ENCODE data around the gene EFNA2.
"Not testable (repeated sequence)": the region's sequence is repeated elsewhere in the genome, so short reads cannot be mapped to it uniquely, and the experiment has no call there.

The EFNA2 gene

DNA sequence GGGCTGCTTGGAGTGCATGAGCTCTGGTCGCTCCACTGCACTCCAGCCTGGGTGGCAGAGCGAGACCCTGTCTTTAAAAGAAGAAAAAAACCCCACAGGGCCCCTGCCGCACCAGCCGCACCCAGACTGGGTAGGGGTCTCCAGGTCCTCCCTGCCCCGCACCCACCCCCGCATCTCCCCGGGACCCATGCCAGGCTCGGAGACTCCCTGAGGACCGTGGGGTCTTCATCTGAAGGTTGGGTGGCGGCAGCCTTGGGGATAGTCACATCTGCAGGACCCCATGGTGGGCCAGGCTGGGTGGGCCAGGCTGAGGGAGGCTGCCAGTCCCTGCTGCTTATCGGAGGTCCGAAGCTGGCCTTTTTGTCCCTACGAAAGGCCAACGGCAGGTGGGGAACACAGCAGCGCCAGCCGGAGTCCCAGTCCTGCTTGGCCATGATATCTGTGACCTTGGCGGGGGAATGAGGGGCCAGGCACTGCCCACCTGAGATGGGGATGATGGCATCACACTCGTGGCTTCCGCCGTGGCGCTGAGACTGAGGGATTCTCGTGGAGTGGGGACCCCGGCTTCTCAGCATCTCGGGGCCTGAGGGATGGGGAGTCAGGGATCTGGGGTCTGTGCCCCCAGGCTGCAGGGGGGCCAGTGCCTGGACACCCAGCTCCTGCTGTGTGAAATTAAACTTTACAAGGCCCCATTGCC, 11.1 kb downstream of the EFNA2 start:
- H3K4me3 ChIP-seq (ENCODE audit: low read depth, low read length) = no peak overlapping the region
- TF ChIP-seq, protein P1, sequence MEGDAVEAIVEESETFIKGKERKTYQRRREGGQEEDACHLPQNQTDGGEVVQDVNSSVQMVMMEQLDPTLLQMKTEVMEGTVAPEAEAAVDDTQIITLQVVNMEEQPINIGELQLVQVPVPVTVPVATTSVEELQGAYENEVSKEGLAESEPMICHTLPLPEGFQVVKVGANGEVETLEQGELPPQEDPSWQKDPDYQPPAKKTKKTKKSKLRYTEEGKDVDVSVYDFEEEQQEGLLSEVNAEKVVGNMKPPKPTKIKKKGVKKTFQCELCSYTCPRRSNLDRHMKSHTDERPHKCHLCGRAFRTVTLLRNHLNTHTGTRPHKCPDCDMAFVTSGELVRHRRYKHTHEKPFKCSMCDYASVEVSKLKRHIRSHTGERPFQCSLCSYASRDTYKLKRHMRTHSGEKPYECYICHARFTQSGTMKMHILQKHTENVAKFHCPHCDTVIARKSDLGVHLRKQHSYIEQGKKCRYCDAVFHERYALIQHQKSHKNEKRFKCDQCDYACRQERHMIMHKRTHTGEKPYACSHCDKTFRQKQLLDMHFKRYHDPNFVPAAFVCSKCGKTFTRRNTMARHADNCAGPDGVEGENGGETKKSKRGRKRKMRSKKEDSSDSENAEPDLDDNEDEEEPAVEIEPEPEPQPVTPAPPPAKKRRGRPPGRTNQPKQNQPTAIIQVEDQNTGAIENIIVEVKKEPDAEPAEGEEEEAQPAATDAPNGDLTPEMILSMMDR (IDR thresholded peaks at IDR 0.05; ENCODE audit: low read depth, low read length) = no peak

DNA sequence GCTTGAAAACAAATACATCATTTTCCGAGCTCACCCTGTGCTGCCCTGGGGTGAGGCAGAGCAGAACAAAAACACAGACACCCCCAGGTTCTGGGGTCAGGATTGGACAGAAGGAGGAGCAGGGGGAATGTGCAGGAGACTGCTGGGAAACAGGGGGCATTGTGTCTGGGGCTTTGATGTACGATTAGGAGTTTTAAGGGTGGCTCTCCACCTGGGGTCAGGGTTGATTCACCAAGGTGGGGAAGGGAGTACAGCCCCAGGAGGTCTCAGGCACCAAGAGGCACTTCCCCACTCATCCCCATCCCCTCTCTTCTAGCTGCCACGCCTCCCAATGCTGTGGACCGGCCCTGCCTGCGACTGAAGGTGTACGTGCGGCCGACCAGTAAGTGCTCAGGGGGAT, 12.6 kb downstream of the EFNA2 start:
- H3K4me3 ChIP-seq (ENCODE audit: low read depth, low read length) = no peak overlapping the region
- TF ChIP-seq, protein P1 (IDR thresholded peaks at IDR 0.05; ENCODE audit: low read depth, low read length) = no peak

- TF ChIP-seq, protein P1 (IDR thresholded peaks at IDR 0.05; ENCODE audit: low read depth, low read length) = no peak
- H3K4me3 ChIP-seq (ENCODE audit: low read depth, low read length) = no peak overlapping the region
Observed at GRCh38 chr19:1299801-1300200, 14.1 kb downstream of the EFNA2 start.

DNA sequence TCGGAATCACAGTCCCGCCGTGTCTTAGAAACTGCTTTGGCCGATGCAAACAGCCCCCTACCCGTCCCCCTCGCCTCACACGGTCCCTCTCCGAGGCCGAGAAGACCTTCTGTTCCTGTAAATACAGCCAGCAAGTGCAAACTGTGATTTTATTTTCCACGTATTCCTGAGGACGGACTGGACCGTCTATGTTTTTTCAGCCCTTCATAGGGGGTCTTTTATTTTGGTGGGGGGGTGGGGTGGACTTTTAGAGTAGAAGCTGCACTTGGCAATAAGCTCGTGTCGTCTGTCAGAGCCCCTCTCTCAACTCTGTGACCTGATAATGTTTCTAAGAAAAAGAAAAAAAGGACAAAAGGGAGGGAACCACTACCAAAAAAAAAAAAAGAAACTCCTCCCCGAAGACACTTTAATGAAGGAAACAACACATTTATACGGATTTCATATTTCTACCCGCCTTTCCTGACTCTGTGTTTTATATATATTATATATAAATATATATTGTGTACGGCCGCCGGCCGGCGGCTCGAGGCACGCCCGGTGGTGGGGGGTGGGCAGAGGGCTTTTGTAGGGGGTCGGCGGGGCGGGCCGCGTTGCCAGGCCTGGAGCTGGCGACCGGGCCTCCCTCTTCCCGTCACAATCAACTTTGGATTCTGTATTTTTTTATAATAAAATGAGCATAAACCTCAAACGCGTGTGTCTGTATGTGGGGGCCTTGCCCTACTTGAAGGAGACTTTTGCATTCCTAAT, 15.2 kb downstream of the EFNA2 start:
- TF ChIP-seq, protein P1 (IDR thresholded peaks at IDR 0.05; ENCODE audit: low read depth, low read length) = no peak
- no peak overlapping the region for H3K4me3 ChIP-seq (ENCODE audit: low read depth, low read length)

DNA sequence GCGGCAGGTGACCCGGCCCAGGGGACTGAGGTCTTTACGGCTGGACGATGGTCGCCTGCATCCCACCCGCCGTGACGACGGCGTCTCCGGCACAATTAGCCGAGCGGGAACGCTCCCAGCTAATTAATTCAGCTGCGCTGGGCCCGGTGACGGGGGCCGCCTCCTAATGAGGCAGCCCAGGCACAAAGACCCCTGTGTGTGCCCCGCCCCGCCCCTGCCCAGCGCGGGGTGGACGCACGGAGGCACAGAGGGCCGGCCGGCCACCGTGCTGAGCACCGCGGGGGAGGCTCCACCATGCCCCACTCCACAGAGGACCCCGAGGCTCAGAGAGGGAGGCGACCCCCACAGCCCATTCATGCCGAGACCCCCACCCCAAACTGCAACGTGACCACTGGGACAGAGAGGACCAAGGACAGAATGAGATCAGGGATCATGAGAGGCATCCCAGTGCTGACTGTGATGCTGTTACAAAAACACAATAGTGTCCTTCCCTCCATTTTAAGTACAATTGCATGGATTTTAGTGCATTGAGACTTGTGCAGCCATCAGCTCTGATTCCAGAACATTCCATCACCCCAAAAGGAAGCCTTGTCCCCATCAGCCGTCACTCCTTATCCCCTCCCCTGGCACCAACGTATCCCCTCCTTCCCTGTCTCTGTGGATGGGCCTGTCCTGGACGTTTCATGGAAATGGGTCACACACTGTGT, 17.0 kb downstream of the EFNA2 start:
- TF ChIP-seq, protein P1 (IDR thresholded peaks at IDR 0.05; ENCODE audit: low read depth, low read length) = no peak
- H3K4me3 ChIP-seq (ENCODE audit: low read depth, low read length) = no peak overlapping the region

GRCh38 chr19:1304197-1304924, 18.7 kb downstream of the EFNA2 start:
- H3K4me3 ChIP-seq (ENCODE audit: low read depth, low read length) = no peak overlapping the region
- TF ChIP-seq, protein P1 (IDR thresholded peaks at IDR 0.05; ENCODE audit: low read depth, low read length) = no peak

DNA sequence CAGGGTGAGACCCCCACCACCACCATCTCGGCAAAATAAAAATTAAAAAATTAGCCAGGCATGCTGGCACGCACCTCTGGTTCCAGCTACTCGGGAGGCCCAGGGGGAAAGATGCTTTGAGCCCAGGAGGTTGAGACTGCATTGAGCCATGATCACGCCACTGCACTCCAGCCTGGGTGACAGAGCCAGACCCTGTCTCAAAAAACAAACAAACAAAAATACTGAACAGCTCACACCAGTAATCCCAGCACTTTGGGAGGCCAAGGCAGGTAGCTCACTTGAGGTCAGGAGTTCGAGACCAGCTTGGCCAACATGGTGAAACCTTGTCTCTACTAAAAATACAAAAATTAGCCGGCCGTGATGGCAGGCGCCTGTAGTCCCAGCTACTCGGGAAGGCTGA, 19.7 kb downstream of the EFNA2 start:
- not testable (repeated sequence) for H3K4me3 ChIP-seq (ENCODE audit: low read depth, low read length)
